ENCODE measurements around the gene OPCML. TPM values are rescaled to one million over a fixed set of nuclear protein-coding genes. Genes with fewer than 3 reads are reported as not detected.
A peak's percentile ranks its signal among the peaks of the same experiment; 100 is the strongest.

The OPCML gene
- total RNA-seq, 2 donors from 2014 or later: under 0.01 TPM; not detected in 1

DNA sequence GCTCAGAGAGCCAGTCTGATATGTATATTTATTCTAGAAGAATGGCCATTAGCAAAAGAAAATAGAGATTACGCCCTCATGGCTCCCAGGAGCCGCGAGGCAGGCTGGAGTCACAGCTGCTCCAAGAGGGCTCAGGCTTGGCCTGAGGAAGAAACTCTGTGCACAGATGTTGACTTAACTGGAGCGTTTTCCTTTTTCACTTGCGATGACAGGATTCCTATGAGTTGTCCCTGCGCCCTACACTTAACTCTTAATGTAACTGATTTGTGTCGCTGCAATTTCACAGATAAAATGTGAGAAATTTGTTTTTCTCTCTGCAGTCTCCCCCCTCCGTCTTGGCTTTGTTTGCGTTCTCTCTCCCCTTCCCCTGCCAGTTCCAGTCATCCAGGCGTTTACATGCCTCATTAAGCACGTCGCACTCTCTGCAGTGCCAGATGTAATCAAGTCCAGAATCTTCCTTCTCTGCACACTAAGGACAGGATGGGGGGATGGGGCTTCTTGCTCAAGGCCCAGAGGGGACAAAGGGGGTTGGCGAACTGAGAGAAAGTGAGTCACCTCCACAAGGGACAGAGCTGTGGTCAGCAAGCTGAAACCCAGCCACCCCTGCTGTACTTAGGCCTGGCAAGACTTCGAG lies 1101.8 kb downstream of the OPCML start:
- WGBS, 2 donors: 30 to 37% methylated on average over 14 of the region's 14 CpGs
- intact Hi-C loops (cut with DNase I): no loop called here
- no peaks in the 10 kb centered on the region for H3K4me1 ChIP-seq
- DNase-seq (no peak), ATAC-seq (no peak)
- no peak overlapping the region for H3K27ac ChIP-seq
- no peak overlapping the region for H3K4me3 ChIP-seq
- TF ChIP-seq, protein P1, sequence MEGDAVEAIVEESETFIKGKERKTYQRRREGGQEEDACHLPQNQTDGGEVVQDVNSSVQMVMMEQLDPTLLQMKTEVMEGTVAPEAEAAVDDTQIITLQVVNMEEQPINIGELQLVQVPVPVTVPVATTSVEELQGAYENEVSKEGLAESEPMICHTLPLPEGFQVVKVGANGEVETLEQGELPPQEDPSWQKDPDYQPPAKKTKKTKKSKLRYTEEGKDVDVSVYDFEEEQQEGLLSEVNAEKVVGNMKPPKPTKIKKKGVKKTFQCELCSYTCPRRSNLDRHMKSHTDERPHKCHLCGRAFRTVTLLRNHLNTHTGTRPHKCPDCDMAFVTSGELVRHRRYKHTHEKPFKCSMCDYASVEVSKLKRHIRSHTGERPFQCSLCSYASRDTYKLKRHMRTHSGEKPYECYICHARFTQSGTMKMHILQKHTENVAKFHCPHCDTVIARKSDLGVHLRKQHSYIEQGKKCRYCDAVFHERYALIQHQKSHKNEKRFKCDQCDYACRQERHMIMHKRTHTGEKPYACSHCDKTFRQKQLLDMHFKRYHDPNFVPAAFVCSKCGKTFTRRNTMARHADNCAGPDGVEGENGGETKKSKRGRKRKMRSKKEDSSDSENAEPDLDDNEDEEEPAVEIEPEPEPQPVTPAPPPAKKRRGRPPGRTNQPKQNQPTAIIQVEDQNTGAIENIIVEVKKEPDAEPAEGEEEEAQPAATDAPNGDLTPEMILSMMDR (IDR thresholded peaks at IDR 0.05): no peak
- TF ChIP-seq POLR2A (IDR thresholded peaks at IDR 0.05): no peak
- no peaks in the 10 kb centered on the region for H3K9me3 ChIP-seq
- no peaks in the 10 kb centered on the region for H3K27me3 ChIP-seq
- H3K36me3 ChIP-seq (replicated peaks in 1 of 2; ENCODE audit: insufficient read depth in 1 of 2, low read depth in 2 of 2): no peaks in the 10 kb centered on the region

DNA sequence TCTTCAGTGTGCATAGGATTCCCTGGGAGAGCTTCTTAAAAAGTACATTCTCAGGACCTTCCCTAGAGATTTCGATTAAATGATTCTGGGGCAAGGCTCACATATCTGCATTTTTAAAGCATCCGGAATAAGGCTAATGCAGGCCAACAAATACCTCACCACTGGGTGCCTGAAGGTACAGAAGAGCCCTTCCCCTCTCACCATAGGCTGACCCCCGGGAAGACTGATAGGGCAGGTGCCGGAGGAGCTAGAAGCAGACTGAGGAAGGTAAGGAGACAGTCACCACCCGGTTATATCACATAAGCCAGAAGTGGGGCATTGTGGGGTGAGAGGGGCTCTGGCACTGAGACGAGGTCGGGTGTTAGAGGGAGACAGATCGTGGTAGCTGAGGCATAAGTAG lies 1102.6 kb downstream of the OPCML start:
- H3K27me3 ChIP-seq: no peaks in the 10 kb centered on the region
- DNase-seq: no peak
- no peak for ATAC-seq
- H3K4me1 ChIP-seq: no peaks in the 10 kb centered on the region
- H3K9me3 ChIP-seq: no peaks in the 10 kb centered on the region
- TF ChIP-seq, protein P1 (IDR thresholded peaks at IDR 0.05): no peak
- TF ChIP-seq POLR2A (IDR thresholded peaks at IDR 0.05): no peak
- WGBS, 2 donors: 77 to 81% methylated on average over 8 of the region's 8 CpGs
- H3K27ac ChIP-seq: no peak overlapping the region
- intact Hi-C loops (cut with DNase I): no loop called here
- H3K4me3 ChIP-seq: no peak overlapping the region
- no peaks in the 10 kb centered on the region for H3K36me3 ChIP-seq (replicated peaks in 1 of 2; ENCODE audit: insufficient read depth in 1 of 2, low read depth in 2 of 2)

DNA sequence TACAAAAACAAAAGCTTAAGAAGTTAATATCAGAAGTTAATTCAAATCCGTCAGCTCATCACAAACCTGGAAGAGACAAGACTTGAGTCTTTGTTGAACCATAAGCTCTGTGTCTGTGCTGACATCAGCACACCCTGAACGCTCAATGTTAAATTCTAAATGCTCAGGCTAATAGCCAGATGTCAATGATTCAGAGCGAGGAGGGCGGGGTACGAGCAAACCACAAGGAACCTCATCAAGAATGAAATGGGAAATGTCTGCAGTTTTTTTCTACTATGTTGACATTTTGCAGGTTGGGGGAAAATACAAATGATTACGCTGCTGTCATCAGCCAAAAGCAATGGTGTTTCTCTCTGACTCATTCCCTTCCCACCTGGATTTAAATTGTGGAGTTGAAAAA lies 1104.7 kb downstream of the OPCML start:
- WGBS, 2 donors: 65 to 73% methylated on average over 6 of the region's 6 CpGs
- Histone ChIP-seq H3K27me3 (no peaks in the 10 kb centered on the region), H3K36me3 (replicated peaks in 1 of 2; ENCODE audit: insufficient read depth in 1 of 2, low read depth in 2 of 2) (no peaks in the 10 kb centered on the region), H3K4me3 (no peak overlapping the region), H3K4me1 (no peaks in the 10 kb centered on the region), H3K27ac (no peak overlapping the region), H3K9me3 (no peaks in the 10 kb centered on the region)
- ATAC-seq (no peak), DNase-seq (no peak)
- TF ChIP-seq, protein P1 (IDR thresholded peaks at IDR 0.05): no peak
- TF ChIP-seq POLR2A (IDR thresholded peaks at IDR 0.05): no peak
- intact Hi-C loops (cut with DNase I): no loop called here

DNA sequence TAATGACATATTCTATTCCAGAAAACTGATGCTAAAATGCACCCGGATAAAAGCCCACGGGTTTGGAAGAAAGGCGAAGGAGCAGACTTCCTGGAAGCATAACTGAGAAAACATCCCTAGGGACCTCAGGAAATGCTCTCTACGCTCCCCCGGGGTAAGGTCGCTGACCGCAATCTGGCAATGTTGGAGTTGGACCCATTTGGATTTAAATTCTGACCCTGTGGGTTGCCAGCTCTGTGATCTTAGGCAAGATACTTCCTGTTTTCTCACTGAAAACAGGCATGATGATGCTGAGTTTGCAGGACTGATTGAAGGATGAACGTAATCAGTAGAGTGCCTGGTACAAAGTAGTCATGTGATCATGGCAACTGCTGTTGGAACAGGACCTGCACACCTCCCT lies 1107.9 kb downstream of the OPCML start:
- no peak for ATAC-seq
- Histone ChIP-seq H3K36me3 (replicated peaks in 1 of 2; ENCODE audit: insufficient read depth in 1 of 2, low read depth in 2 of 2) (no peaks in the 10 kb centered on the region), H3K27me3 (no peaks in the 10 kb centered on the region), H3K27ac (no peak overlapping the region), H3K4me3 (no peak overlapping the region), H3K9me3 (no peaks in the 10 kb centered on the region), H3K4me1 (no peaks in the 10 kb centered on the region)
- WGBS, 2 donors: 75 to 81% methylated on average over 8 of the region's 8 CpGs
- DNase-seq: peak in 1 of 4 donors; percentile 2
- intact Hi-C loops (cut with DNase I): no loop called here
- TF ChIP-seq, protein P1 (IDR thresholded peaks at IDR 0.05): no peak
- TF ChIP-seq POLR2A (IDR thresholded peaks at IDR 0.05): no peak

DNA sequence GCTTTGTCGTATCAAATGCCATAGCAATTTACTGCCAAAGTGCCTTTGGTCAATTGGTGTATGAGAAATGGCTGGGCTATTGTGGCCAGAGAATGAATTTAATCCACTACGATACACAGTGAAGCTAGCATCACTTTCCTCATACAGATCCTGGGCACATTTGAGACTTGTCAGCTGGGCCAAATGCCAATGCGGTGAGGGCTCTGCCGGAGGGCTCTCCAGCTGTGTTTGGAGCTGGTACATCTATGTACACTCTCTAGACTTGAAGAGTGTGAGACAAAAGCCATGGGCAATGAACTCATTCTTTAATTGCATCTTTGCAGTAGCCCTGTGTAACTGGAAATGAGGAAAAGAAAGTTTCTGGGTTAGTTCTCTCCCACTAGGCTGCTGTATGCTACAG lies 1109.0 kb downstream of the OPCML start:
- 89 to 98% methylated on average over 4 of the region's 4 CpGs for WGBS, 2 donors
- Histone ChIP-seq H3K4me3 (no peak overlapping the region), H3K36me3 (replicated peaks in 1 of 2; ENCODE audit: insufficient read depth in 1 of 2, low read depth in 2 of 2) (no peaks in the 10 kb centered on the region), H3K27ac (no peak overlapping the region), H3K9me3 (no peaks in the 10 kb centered on the region), H3K27me3 (no peaks in the 10 kb centered on the region), H3K4me1 (no peaks in the 10 kb centered on the region)
- TF ChIP-seq POLR2A (IDR thresholded peaks at IDR 0.05): no peak
- no peak for DNase-seq
- ATAC-seq: no peak
- intact Hi-C loops (cut with DNase I): no loop called here
